K562 (cell line): Measurements from ENCODE around the gene IFT122. TPM values are rescaled to one million over a fixed set of nuclear protein-coding genes. Genes with fewer than 3 reads are reported as not detected.

Experiments
- ATAC-seq: fragments of 200-7000 bp; cut with Tn5 transposase; 3 replicates; pipeline ENCODE4 v1.9.1; 2020; ENCODE audit warnings: moderate library complexity
- BruUV-seq: library from RNA; stranded (reverse); fragments of 400-500 nt; replicated peaks from 2 replicates; lab custom pipeline; 2021; lab: Mats Ljungman, UMichigan
- CTCF ChIA-PET: fragments of 300-600 bp; formaldehyde crosslinking; extraction: SDS; loops from one replicate; lab custom pipeline; 2021; ENCODE audit warnings: low intra/inter-chr PET ratio; lab: Yijun Ruan, JAX
- POLR2A ChIA-PET: fragments of 300-600, 350-650 bp; sonication (Branson Sonifier 250); formaldehyde crosslinking; extraction: SDS; loops from one replicate; lab custom pipeline; 2021; ENCODE audit warnings: antibody characterized with exemption, inconsistent platforms; lab: Yijun Ruan, JAX
- DNase-seq, 4 experiments: peaks; one replicate each; pipeline versions ENCODE4 v3.0.0 to v3.0.0-alpha.2; 2011 to 2018; ENCODE audit warnings: low spot score in 3 of 4, mixed read lengths in 3 of 4; ENCODE audit errors: extremely low read depth in 1 of 4
- FAIRE-seq: peaks from 2 replicates; lab custom pipeline; 2011; peaks lifted over from hg19 to GRCh38; lab: Jason Lieb, UNC
- H2AFZ ChIP-seq: 2 replicates; pipeline ENCODE4 v1.6.0; 2011; ENCODE audit warnings: low read depth, low read length, control low read depth, inconsistent platforms
- H3K27ac ChIP-seq: fragments of 200-600 bp; 3 replicates; pipeline ENCODE4 v1.8.0; 2011; ENCODE audit warnings: low read depth, mild to moderate bottlenecking, control low read depth, inconsistent platforms, low read length, moderate library complexity, mixed read lengths; ENCODE audit errors: extremely low read depth
- H3K27me3 ChIP-seq, 2 experiments: fragments of 300-600 bp in 1 of 2; 2 replicates in 1 of 2; 3 replicates in 1 of 2; pipeline versions ENCODE4 v1.6.0 to v1.8.0; 2011; ENCODE audit warnings: inconsistent platforms in 2 of 2, low read length in 2 of 2, mild to moderate bottlenecking in 1 of 2, mixed read lengths in 1 of 2, moderate library complexity in 1 of 2; ENCODE audit not compliant: control insufficient read depth in 2 of 2, insufficient read depth in 2 of 2
- H3K36me3 ChIP-seq: fragments of 300-600 bp; 3 replicates; pipeline ENCODE4 v1.8.0; 2011; ENCODE audit warnings: mild to moderate bottlenecking, low read length, inconsistent platforms; ENCODE audit not compliant: control insufficient read depth, insufficient read depth
- H3K4me1 ChIP-seq, 2 experiments: fragments of 200-600 bp in 1 of 2; replicated peaks in 1 of 2; 2 replicates in 1 of 2; 3 replicates in 1 of 2; pipeline versions ENCODE4 v1.5.1 to v1.8.0; 2011; ENCODE audit warnings: inconsistent platforms in 2 of 2, low read length in 2 of 2, mild to moderate bottlenecking in 1 of 2, mixed read lengths in 1 of 2, moderate library complexity in 1 of 2; ENCODE audit not compliant: control insufficient read depth in 2 of 2, insufficient read depth in 2 of 2
- H3K4me2 ChIP-seq: 2 replicates; pipeline ENCODE4 v1.6.1; 2011; ENCODE audit warnings: low read length, control low read depth, inconsistent platforms, mixed read lengths; ENCODE audit not compliant: insufficient read depth
- H3K4me3 ChIP-seq: fragments of 200-600 bp; sonication (generic), shearing (Covaris generic); 2 replicates; pipeline ENCODE4 v1.5.1; 2016; ENCODE audit warnings: control low read depth, inconsistent platforms
- H3K79me2 ChIP-seq: fragments of 200-600 bp; 3 replicates; pipeline ENCODE4 v1.8.0; 2011; ENCODE audit warnings: low read length, inconsistent platforms; ENCODE audit not compliant: control insufficient read depth, insufficient read depth
- H3K9ac ChIP-seq, 2 experiments: 2 replicates each; pipeline versions ENCODE4 v1.6.0 to v1.6.1; 2011; ENCODE audit warnings: low read depth in 2 of 2, low read length in 2 of 2, control low read depth in 1 of 2, inconsistent platforms in 1 of 2, mild to moderate bottlenecking in 1 of 2, mixed read lengths in 1 of 2; ENCODE audit not compliant: insufficient read depth in 1 of 2
- H3K9me1 ChIP-seq: one replicate; pipeline ENCODE4 v1.6.0; 2011; ENCODE audit warnings: inconsistent platforms, mild to moderate bottlenecking, low read length, moderate library complexity; ENCODE audit not compliant: control insufficient read depth, insufficient read depth
- H3K9me3 ChIP-seq: replicated peaks from 2 replicates; pipeline ENCODE4 v1.5.1; 2011; ENCODE audit warnings: low read depth, low read length, inconsistent platforms; ENCODE audit not compliant: control insufficient read depth, insufficient read depth
- H4K20me1 ChIP-seq: replicated peaks from 2 replicates; pipeline ENCODE4 v1.6.1; 2011; ENCODE audit warnings: low read length, inconsistent platforms, mixed read lengths; ENCODE audit not compliant: control insufficient read depth, insufficient read depth
- AFF4 ChIP-seq: sonication (generic); formaldehyde crosslinking; IDR thresholded peaks from 2 replicates; pipeline ENCODE4 v1.8.0; 2023; ENCODE audit warnings: mild to moderate bottlenecking, missing genetic modification reagents
- BMI1 ChIP-seq: fragments of 150-350 bp; IDR thresholded peaks from 2 replicates; pipeline ENCODE4 v1.6.1; 2014; ENCODE audit warnings: low read length
- ELF1 ChIP-seq: fragments of 200-800 bp; sonication (Bioruptor generic); IDR thresholded peaks from 2 replicates; pipeline ENCODE4 v1.6.1; 2016; ENCODE audit warnings: missing genetic modification characterization, missing compliant biosample characterization
- FOXP1 ChIP-seq: sonication (generic); formaldehyde crosslinking; IDR thresholded peaks from 2 replicates; pipeline ENCODE4 v1.8.0; 2022; ENCODE audit warnings: mild to moderate bottlenecking, missing genetic modification reagents
- TCF3 ChIP-seq: sonication (generic); formaldehyde crosslinking; IDR thresholded peaks from 2 replicates; pipeline ENCODE4 v1.4.0; 2020; ENCODE audit warnings: mild to moderate bottlenecking, missing genetic modification reagents
- ZNF165 ChIP-seq: fragments of 250-450 bp; sonication (Bioruptor Pico); IDR thresholded peaks from 2 replicates; pipeline ENCODE4 v1.4.0; 2020; ENCODE audit warnings: borderline replicate concordance
- ZNF263 ChIP-seq: sonication (generic); formaldehyde crosslinking; IDR thresholded peaks from 2 replicates; pipeline ENCODE4 v1.8.0; 2022; ENCODE audit warnings: mild to moderate bottlenecking, missing genetic modification reagents, borderline replicate concordance
- ZNF444 ChIP-seq: fragments of 250-450 bp; sonication (Bioruptor Pico); IDR thresholded peaks from 2 replicates; pipeline ENCODE4 v1.4.0; 2020; ENCODE audit warnings: mild to moderate bottlenecking, moderate library complexity
- ZNF707 ChIP-seq: fragments of 250-450 bp; sonication (Bioruptor Pico); conservative IDR thresholded peaks from 2 replicates; pipeline ENCODE4 v1.8.0; 2022; ENCODE audit warnings: inconsistent platforms, mild to moderate bottlenecking, moderate library complexity
- WGBS: fragments of 100-300 bp; shearing (Covaris generic); methylation state at CpG from one replicate; pipeline ENCODE4 v1.1.6; 2016; ENCODE audit warnings: low coverage, mixed read lengths; ENCODE audit not compliant: insufficient coverage; ENCODE audit errors: missing lambda C conversion rate; 5-methylcytosine and 5-hydroxymethylcytosine counted together
- in situ Hi-C: fragments of 300-500 bp; cut with MboI; formaldehyde crosslinking; loops from 4 replicates; pipeline ENCODE4 v1.15.0; 2018; ENCODE audit warnings: inconsistent platforms, mixed read lengths
- intact Hi-C: fragments of 100-400 bp; cut with micrococcal nuclease; formaldehyde crosslinking; loops from 2 replicates; pipeline ENCODE4 v1.14.2; 2022
- polyA plus RNA-seq, 8 experiments: library from polyadenylated mRNA; depleted of rRNA in 4 of 8; stranded (reverse) in 5 of 8; unstranded in 3 of 8; fragments of >200 nt; fragmentation: Nextera tagmentation in 2 of 8; fragmentation: Illumina TruSeq in 1 of 8; extraction: Ambion mirVana in 2 of 8; extraction: Trizol in 1 of 8; gene quantifications; 2 replicates each; pipeline versions ENCODE4 v1.2.1 to v1.2.3, GENCODE V29; 2011 to 2014; ENCODE audit warnings: inconsistent platforms in 1 of 8, missing spikeins in 1 of 8
- total RNA-seq, 7 experiments: library from RNA; depleted of rRNA in 6 of 7; stranded (reverse); fragments of >200 nt in 6 of 7; fragmentation: Illumina TruSeq in 2 of 7; extraction: Trizol in 2 of 7; gene quantifications; 2 replicates each; pipeline versions ENCODE4 v1.2.1 to v1.2.3, GENCODE V29; 2011 to 2021; ENCODE audit warnings: low replicate concordance in 1 of 7

IFT122 gene
- total and polyA plus RNA-seq, 9 of the 15 experiments (the other 6 are each of a cell fraction or from before 2014, with no cell fraction given), result 2.4 to 11.5 (median 7.7) TPM

DNA sequence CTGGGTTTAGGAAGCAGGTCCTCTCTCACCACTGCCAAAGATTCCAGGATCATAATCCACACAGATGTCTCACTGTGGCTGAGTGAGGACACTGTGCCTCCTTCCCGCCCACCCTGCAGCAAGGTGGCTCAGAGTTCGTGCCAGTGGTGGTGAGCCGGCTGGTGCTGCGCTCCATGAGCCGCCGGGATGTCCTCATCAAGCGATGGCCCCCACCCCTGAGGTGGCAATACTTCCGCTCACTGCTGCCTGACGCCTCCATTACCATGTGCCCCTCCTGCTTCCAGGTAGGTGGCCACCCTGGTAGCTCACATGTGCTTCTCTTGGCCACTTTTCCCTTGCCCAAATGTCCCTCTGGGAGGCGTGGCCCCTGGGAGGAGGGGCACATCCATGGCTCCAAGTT is 79.4 kb downstream of the IFT122 start (continued):
- TF ChIP-seq AFF4 (CRISPR knock-in tag) (no peak), ZNF263 (CRISPR knock-in tag) (no peak), BMI1 (no peak), ZNF707 (no peak), ZNF165 (no peak)

DNA sequence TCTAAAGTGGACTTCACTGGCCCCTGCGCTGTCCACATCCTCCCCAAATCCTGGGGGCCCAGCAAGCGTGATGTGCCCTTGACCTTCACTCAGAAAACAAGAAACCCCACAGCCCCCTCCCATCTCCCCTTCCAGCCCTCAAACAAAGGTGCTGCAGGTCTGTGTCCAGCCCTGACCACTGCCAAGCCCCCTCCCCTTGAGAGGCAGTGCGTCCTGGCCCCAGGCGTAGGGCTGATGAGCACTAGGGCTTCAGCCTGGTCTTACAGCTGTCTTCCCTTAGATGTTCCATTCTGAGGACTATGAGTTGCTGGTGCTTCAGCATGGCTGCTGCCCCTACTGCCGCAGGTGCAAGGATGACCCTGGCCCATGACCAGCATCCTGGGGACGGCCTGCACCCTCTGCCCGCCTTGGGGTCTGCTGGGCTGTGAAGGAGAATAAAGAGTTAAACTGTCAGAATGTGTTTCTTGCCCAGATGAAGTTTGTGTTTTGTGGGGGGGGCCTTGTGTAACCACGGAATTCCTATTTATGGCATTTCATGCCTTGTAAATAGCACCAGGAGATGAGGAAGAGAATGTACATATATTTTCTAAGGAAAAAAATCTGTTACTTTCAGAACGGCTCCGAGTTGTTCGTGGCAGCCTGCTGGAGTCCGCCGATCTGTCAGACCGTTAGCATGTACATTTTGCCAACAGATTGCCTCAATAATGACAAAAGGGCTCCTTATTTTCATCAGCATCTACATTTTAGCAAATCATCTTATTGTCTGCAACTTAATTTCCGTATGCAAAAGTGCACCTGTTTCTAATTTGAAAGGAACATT is 80.1 kb downstream of the IFT122 start:
- CTCF ChIA-PET, result no interaction called here
- Histone ChIP-seq H3K9me1 (no peaks in the 10 kb centered on the region), H2AFZ (no peak overlapping the region), H3K79me2 (no peaks in the 10 kb centered on the region), H3K27me3 (peaks cover 0 to 23% of the 10 kb centered on the region in 2 experiments; a peak in 2 of 5 replicates), H4K20me1 (no peaks in the 10 kb centered on the region), H3K9me3 (no peaks in the 10 kb centered on the region)
- no peak for TF ChIP-seq ZNF444 (CRISPR knock-in tag)
- no peak for TF ChIP-seq FOXP1 (CRISPR knock-in tag)
- TF ChIP-seq ELF1, result no peak
- TF ChIP-seq TCF3 (CRISPR knock-in tag), result no peak
- TF ChIP-seq, all 486 proteins: peak for 0
- BruUV-seq, result no TSS peak
- no peak for ATAC-seq
- DNase-seq, result no peak
- H3K4me1 ChIP-seq, result no peaks in the 10 kb centered on the region
- POLR2A ChIA-PET, result no interaction called here
- 22% methylated on average over 15 of the region's 15 CpGs for WGBS
- no peak overlapping the region for H3K4me3 ChIP-seq
- intact Hi-C loops, result no loop called here
- in situ Hi-C loops, result no loop called here
- no peak for FAIRE-seq
- H3K27ac ChIP-seq, result no peak overlapping the region
- H3K4me2 ChIP-seq, result no peak overlapping the region
- H3K36me3 ChIP-seq, result no peaks in the 10 kb centered on the region
- H3K9ac ChIP-seq, result no peak overlapping the region
